NB4 (cell line): ENCODE data around the gene PDIA5.

Source experiments
- DNase-seq: peaks from one replicate; pipeline ENCODE4 v3.0.0; 2010; ENCODE audit warnings: low read depth
- H3K4me3 ChIP-seq: one replicate; pipeline ENCODE4 v1.5.1; 2011; ENCODE audit warnings: mild to moderate bottlenecking, low read depth, low read length, moderate library complexity
- MYC ChIP-seq: IDR thresholded peaks from 2 replicates; pipeline ENCODE4 v1.6.1; 2011; ENCODE audit warnings: low read depth, low read length
- POLR2A ChIP-seq: IDR thresholded peaks from 2 replicates; pipeline ENCODE4 v1.6.1; 2011; ENCODE audit warnings: mild to moderate bottlenecking; ENCODE audit not compliant: insufficient read length; ENCODE audit errors: extremely low read depth
- TF ChIP-seq, protein P1 (sequence below): IDR thresholded peaks from one replicate; pipeline ENCODE4 v1.5.1; 2012; ENCODE audit warnings: low read depth, low read length
- TF ChIP-seq, protein P2 (sequence below): IDR thresholded peaks from 2 replicates; pipeline ENCODE4 v1.6.1; 2011; ENCODE audit warnings: low read depth, low read length

PDIA5 gene

DNA sequence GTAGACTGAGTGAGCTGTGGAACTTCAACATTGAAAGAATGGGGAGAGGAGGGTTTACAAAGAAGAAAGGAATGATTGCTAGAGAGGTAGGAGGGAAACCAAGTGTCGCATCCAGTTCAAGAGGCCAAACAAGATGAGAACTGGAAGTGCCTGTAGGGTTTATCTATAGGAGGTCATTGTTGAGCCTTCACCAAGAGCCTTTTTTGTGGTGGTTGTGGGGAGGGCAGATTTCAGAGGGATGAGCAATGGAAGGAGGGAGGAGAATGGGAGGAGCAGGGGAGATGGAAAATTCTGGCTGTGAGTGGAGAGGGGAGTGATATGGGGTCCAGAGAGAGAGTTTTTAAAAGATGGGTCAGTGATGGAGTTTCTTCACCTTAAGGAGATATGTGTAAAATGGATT lies 8.5 kb downstream of the PDIA5 start:
- no peak overlapping the region for H3K4me3 ChIP-seq
- no peak for DNase-seq
- no peak for TF ChIP-seq POLR2A
- TF ChIP-seq, protein P1, sequence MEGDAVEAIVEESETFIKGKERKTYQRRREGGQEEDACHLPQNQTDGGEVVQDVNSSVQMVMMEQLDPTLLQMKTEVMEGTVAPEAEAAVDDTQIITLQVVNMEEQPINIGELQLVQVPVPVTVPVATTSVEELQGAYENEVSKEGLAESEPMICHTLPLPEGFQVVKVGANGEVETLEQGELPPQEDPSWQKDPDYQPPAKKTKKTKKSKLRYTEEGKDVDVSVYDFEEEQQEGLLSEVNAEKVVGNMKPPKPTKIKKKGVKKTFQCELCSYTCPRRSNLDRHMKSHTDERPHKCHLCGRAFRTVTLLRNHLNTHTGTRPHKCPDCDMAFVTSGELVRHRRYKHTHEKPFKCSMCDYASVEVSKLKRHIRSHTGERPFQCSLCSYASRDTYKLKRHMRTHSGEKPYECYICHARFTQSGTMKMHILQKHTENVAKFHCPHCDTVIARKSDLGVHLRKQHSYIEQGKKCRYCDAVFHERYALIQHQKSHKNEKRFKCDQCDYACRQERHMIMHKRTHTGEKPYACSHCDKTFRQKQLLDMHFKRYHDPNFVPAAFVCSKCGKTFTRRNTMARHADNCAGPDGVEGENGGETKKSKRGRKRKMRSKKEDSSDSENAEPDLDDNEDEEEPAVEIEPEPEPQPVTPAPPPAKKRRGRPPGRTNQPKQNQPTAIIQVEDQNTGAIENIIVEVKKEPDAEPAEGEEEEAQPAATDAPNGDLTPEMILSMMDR, result no peak
- TF ChIP-seq, protein P2, sequence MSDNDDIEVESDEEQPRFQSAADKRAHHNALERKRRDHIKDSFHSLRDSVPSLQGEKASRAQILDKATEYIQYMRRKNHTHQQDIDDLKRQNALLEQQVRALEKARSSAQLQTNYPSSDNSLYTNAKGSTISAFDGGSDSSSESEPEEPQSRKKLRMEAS, result no peak
- TF ChIP-seq MYC, result no peak

DNA sequence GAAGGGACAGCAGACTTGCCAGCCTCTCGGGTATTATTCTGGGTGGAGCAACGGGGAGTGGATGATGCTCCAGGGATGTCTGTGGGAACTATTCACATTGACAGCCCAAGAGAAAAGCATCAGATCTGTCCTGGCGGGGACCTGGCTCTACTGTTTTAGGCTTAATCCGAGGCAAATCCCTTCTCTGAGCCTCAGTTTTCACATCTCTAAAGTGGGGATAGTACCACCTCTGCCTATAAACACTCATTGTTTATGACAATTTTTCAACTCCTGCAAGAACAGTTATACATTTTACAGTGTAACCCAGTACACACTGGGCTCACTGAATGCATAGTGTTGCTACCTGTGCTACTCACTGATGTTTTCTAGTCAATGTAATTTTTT lies 9.3 kb downstream of the PDIA5 start:
- TF ChIP-seq POLR2A (no peak), MYC (no peak)
- TF ChIP-seq, protein P1, result no peak
- TF ChIP-seq, protein P2, result no peak
- no peak overlapping the region for H3K4me3 ChIP-seq
- no peak for DNase-seq

DNA sequence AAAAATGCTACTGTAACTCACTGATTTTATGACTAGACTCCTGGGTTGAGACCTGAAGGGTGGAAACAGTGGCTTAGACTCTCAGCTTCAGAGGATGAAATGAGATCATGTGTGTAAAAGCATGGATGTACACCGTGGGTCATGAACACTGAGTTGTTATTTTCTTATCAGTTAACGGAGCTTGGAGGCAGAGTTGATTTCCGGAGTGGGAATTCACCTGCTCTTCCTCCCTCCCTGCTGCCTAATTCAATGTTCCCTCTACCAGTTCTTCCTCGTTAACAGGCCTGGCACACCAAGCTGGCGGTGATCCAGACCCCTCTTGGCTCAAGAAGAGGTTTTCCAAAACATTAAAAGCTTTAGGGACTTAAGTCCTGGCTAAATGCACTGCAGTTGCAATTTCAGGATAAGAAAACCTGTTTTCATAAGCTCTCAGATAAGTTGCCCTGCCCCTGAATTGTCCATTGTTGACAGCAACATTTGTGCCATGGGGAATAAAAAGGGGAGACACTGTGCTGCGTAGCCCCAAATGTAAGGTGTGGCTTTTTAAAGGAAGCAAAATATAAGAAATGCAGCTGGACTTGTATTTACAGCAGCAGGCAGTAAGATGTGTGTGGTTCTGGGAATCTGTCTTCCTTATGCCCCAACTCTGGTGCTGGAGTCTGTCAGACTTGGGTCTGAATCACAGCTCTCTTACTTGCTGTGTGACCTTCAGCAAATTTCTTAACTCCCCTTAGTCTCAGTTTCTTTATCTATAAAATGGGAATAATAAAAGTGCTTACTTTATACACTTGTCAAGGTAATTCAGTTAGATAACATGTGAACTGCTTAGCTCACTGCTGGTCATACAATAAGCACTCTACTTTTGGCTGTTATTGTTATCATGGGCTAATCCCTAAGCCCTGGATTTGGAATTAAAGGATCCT lies 9.9 kb downstream of the PDIA5 start:
- no peak for DNase-seq
- no peak overlapping the region for H3K4me3 ChIP-seq
- TF ChIP-seq POLR2A, result no peak
- TF ChIP-seq, protein P1, result no peak
- TF ChIP-seq, protein P2, result no peak
- no peak for TF ChIP-seq MYC

DNA sequence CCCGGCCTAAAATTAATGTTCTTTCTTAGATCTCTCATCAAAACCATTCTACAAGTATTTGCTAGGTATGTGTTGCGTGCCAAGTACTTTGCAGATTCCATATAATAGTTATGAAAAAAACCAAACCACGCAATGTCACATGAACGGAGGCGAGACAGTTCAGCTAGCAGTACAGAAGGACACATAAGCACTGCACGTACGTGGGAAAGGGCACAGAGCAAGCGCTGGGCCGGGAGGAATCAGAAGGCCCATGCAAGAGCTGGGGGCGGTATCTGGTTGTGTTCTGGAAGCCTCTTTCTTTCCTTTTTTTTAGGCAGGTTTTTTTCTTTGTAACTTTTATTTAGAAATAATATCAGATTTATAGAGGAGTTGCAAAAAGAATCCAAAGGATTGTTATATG lies 11.3 kb downstream of the PDIA5 start:
- DNase-seq, result no peak
- TF ChIP-seq, protein P1, result no peak
- TF ChIP-seq, protein P2, result no peak
- no peak for TF ChIP-seq MYC
- no peak for TF ChIP-seq POLR2A
- no peak overlapping the region for H3K4me3 ChIP-seq

DNA sequence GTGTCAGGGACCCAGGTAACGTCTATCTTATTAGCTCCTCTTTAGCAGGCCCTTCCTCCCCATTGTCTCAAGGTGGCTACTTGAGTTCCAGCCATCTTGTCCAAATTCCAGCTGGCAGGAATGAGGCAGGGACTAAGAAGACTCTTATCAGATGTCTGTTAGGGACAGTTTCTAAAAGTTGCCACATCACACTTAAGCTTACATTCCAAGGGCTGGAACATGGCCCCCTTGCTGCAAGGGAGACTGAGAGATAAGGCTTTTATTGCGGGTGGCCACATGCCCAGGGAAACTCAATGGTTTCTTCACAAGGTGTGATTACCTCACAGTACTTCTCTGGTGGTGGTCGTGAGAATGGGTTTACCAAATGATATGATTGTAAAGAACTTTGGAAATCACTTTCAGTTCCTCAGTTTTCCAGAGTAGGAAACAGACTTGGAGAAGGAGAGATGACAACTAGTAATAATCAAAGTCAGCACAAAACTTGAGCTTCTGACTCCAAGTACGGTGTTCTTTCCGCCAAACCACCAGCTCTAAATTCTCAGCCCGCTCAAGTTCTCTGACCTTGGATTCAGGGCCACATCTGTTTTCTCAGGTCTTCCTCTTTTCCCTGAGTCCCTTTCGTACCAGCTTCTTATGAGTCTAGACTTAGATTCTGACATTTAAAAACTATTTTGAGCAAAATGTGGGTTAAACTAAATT lies 14.2 kb downstream of the PDIA5 start:
- peak; percentile 23 for DNase-seq
- TF ChIP-seq MYC, result no peak
- TF ChIP-seq, protein P1, result no peak
- TF ChIP-seq, protein P2, result no peak
- no peak for TF ChIP-seq POLR2A
- no peak overlapping the region for H3K4me3 ChIP-seq
